Measurements from ENCODE around the gene SFMBT2. TPM values are rescaled to one million over a fixed set of nuclear protein-coding genes. Genes with fewer than 3 reads are reported as not detected.

SFMBT2 gene
- total RNA-seq, 1 donor from 2014 or later = 17.8 TPM

GRCh38 chr10:7181420-7181819 lies 229.4 kb downstream of the SFMBT2 start:
- DNase-seq = no peak

DNA sequence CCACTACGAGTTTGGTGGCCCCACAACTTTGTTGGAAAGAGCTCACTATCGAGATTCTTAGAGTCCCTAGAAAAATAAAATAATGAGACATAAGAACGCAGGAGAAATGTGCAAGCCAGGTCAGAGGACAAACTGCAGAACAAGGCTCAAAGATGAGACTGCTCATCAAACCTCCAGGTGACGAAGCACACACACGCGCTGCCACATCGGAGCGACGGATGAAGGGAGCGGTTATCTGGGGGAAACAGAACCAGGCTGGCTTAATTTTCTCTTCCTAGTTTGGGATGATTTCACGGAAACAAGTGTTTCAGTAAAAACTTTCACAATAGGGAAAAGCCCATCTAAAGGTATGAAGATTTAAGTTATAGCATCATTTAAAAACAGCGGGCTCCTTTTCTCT lies 231.3 kb downstream of the SFMBT2 start:
- no peak for DNase-seq

DNA sequence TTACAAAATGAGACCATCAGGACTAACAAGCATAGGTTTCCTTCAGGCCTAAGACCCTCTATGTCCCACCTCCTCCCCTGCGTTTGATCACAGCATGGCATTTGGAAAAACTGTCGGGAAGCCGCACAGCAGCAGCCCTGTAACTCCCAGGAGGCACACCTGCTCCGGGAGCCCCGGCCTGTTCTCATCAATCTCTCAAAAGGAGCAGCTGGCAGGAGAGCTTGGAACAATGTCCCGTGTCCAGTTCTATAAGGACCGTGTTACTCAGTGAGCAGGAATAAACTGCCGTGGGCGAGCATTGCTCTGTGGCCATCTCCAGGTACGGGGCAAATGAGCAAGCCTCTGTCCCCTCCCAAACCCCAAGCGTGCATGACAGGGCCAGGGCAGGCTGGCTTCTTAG lies 236.9 kb downstream of the SFMBT2 start:
- no peak for DNase-seq

- DNase-seq = no peak
Observed at GRCh38 chr10:7171825-7172224, 239.0 kb downstream of the SFMBT2 start.

DNA sequence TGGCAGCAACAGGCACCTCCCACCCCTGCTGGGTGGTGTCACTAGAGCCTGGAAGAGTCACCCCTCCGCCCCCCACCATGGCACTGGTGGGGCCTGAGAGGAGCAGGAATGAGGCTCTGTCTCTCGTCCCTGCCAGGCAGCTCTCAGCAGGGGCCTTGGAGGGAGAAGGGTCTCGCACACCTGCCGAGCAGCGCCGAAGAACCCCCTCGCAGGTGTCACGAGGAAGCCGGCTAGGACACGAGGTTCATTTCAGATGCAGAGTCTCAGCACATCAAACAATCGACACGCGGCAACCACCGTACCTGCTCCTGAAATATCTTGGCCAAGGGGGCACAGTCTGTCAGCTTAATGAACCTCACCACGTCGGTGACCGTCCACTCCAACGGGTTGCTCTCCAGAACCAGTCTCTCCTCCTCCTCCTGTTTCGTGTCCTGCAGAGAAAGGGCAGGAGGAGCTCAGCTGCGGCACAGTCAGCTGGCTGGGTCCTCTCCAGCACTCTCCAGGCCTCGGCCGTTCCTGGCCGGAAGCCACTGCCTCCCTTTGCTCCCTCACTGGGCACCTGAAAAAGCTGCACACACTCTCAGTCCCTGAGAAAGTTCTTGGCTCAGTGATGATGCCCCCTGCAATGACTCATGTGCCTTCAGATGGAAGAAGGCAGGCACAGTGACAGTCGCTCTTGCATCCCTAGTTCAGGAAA lies 240.1 kb downstream of the SFMBT2 start:
- DNase-seq = no peak

DNA sequence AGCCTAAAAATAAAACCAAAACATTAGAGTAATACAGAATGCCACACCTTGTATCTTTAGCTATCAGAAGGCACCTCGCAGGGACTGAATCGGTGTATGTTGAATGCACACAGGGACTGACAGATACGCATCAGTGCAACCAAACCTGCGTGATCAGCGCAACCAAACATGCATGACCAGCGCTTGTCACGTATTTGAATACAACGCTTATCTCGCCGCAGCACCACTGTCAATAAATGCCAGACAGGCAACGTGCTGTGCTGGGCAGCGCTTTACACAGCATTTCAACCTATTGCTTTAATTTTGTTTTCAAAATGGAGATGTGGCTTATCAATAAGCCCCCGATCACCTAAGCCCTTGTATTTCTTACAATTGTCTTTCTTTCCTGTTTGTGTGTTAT lies 242.4 kb downstream of the SFMBT2 start:
- DNase-seq = no peak

GRCh38 chr10:7165500-7166177 lies 245.2 kb downstream of the SFMBT2 start:
- no peak for DNase-seq

DNA sequence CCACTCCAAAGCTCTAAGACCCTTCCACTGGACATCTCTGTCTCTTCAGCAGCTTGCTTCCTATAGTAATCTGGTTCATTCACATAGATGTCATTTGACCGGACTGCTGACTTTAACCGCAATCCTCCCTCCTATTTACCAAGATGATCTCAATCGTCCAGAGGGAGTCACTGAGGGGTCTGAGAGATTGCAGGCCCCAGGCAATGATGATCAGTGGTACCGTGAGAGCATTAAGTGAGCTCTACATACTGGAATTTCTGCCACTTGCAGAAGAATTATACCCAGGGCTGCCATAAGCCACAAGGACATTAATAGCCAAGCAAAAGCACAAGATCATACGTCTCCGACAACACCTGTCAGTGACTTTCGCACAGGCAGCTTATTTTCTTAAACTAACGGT lies 245.9 kb downstream of the SFMBT2 start:
- DNase-seq = no peak

DNA sequence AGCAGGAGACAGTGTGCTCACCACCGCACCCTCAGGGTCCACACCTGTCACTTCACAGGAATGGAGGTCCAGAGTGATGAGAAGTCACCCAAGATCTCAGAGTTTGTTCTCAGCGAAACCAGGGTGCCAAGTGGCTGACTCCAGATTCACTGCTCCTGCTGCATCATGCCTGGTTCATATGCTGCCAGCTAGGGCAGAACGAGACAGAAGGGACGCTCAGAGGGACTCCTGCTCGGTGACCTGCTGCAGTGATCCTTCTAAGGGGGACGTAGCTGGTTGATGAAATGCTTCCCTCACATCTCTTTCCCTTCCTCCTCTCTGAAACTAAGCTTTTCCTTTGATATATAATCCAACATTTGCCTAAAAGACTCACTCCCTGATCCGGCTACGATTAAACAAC lies 248.5 kb downstream of the SFMBT2 start:
- no peak for DNase-seq

GRCh38 chr10:7161484-7162250 lies 249.2 kb downstream of the SFMBT2 start:
- no peak for DNase-seq

GRCh38 chr10:7159928-7160327 lies 250.9 kb downstream of the SFMBT2 start:
- DNase-seq = no peak

DNA sequence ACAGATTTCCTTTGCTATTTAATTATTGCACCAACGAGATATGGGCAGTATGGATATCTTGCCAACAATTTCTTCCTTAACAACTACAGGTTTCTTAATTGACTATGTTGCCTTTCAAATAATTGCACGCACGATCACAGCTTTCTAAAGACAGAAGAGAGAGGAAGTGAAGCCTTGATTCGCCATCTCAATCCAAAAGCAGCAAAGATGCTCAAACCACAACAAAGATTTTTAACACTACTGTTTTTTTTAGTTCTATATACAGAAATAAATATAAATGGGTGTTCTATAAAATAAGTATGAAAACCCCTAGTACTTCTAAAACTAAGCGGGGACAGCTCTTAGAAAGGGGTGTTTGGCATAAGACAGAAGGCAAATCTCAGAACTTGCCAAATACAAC lies 251.3 kb downstream of the SFMBT2 start:
- DNase-seq = no peak

- no peak for DNase-seq
Observed at GRCh38 chr10:7157091-7157490, 253.7 kb downstream of the SFMBT2 start.

DNA sequence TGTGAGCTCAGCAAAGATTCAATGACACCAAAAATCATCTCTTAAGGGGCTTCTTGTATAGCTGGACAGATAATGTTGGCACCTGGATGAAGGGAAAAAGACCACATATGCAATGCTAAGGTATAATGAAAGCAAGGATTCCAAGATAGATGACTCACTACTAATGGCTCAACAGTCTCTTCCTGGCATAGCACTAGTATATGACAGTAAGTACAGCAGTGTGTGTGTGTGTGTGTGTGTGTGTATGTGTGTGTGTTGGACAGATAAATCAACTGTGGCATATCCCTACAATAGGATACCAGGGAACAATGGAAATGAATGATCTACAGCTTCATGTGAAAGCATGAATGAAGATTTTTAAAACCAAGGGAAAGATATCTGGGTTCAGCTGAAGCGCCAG lies 257.1 kb downstream of the SFMBT2 start:
- DNase-seq = no peak

DNA sequence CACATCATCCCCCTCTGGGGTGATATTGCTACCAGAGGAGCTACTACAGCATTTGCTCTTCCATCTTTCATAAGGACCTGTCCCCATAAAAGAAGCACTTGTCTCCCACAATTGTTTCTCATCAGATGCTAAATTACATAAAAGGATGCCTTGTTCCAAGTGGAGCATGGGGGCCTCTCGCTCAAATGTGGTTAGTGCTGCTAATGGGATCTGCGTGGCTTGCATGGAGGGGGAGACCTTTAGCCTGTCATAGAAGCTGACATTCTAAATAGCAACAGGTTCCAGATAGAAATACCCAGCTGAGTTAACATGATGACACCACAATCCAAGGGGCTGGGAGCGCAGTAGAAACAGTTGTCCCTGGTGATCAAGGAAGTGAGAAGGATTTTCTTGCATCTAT lies 257.9 kb downstream of the SFMBT2 start:
- DNase-seq = no peak

GRCh38 chr10:7152341-7152740 lies 258.5 kb downstream of the SFMBT2 start:
- no peak for DNase-seq

- no peak for DNase-seq
Observed at GRCh38 chr10:7151538-7151937, 259.3 kb downstream of the SFMBT2 start.

DNA sequence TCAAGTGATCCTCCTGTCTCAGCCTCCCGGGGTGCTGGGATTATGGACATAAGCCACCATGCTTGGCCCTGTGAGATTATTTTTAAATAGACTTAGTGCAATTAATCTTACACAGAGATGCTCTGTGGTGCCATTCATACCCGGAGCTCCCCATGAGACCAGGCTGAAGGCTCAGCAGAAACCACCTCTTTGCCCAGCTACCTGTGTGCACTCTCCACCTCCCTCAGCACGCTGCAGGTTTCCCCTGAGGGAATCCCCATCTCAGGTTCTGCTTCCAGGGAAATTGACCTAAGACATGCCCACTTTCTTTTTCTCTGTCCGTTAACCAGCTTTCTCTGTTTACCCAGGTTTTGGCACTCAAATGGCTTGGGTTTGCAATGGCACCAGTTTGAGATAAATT lies 260.5 kb downstream of the SFMBT2 start:
- DNase-seq = no peak

DNA sequence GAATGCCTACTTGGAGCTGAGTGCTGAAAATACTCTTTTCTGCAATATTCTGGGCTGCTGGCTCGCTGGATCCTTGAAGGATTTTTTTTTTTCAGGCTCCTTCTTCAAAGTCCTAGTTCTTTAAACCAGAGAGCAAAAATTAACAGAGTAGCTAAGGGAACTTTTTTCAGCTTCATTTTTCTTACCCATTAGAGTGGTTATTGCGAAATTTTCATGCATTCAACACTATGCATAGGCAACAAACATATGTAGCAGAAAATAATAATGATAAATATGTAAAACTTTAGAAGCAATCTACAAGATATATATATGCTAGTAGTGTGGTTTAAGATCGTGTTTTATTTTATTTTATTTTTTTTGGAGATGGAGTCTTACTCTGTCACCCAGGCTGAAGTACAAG lies 264.6 kb downstream of the SFMBT2 start:
- DNase-seq = no peak

- no peak for DNase-seq
Observed at GRCh38 chr10:7136016-7136415, 274.8 kb downstream of the SFMBT2 start.

DNA sequence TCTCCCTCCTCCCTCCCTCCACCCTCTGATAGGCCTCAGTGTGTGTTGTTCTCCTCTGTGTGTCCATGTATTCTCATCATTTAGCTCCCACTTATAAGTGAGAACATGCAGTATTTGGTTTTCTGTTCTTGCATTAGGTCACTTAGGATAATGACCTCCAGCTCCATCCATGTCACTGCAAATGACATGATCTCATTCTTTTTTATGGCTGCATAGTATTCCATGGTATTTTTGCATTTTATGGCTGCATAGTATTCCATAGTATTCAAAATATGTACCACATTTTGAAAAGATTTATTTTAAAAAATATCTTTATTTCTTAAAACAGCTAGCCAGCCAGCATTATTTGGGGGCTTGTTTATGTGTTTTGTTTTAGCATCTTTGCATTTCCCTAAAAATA lies 275.6 kb downstream of the SFMBT2 start:
- DNase-seq = no peak

DNA sequence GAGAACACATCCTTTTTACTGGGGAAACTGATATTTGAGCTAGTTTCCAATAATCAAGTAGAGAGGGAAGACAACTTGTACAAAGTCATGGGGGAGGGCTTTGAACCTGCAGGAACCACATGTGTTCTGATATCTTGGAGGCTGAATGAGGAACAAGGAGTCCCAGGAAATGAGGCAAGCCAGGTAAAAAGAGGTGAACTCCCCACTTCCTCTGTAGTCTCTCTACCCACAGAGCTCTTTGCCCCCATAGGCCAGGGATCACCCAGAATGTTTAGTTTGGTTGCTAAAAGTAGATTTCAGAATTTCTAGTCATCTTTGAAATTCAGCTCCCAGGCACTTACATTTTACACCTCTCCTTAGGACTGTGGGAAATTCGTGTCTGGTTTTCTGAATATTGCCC lies 276.4 kb downstream of the SFMBT2 start:
- DNase-seq = no peak

DNA sequence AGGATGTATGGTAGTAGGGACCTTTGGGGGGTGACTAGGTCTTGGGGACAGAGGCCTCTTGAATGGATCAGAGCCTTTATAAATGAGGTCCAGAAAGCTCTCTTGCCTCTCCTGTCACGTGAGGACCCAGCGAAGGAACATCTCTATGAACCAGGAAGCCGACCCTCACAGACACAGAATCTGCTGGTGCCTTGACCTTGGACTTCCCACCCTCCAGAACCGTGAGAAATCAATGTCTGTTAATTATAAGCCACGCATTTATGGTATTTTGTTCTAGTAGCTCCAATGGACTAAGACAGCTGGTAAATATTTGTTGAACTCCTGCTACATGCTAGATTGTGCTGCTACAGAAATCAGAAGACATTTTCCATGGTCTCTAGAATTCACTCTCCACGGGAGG lies 276.9 kb downstream of the SFMBT2 start:
- no peak for DNase-seq

GRCh38 chr10:7133278-7133677 lies 277.6 kb downstream of the SFMBT2 start:
- DNase-seq = no peak

All from occipital lobe (tissue), 2 donors.